WTC11 (cell line): Measurements from ENCODE around the gene SH3BP2. TPM values are rescaled to one million over a fixed set of nuclear protein-coding genes. Genes with fewer than 3 reads are reported as not detected.

Experiments
- ATAC-seq: fragments of 200-7000 bp; cut with Tn5 transposase; 2 replicates; pipeline ENCODE4 v1.10.0; 2021; ENCODE audit warnings: mild to moderate bottlenecking, moderate library complexity
- CTCF ChIA-PET: fragments of 300-600 bp; sonication (Branson Sonifier 250); formaldehyde crosslinking; loops from one replicate; lab custom pipeline; 2021; ENCODE audit warnings: antibody characterized with exemption; lab: Charles Lee
- POLR2A ChIA-PET: fragments of 350-600 bp; sonication (Branson Sonifier 250); formaldehyde crosslinking; loops from one replicate; lab custom pipeline; 2021; ENCODE audit warnings: antibody characterized with exemption; lab: Charles Lee
- DNase-seq: peaks from one replicate; pipeline ENCODE4 v3.0.0; 2021; ENCODE audit warnings: low spot score
- H3K27ac Mint-ChIP-seq: 2 replicates; pipeline ENCODE4 v1.8.0; 2021; ENCODE audit warnings: mixed read lengths
- H3K27me3 Mint-ChIP-seq: 2 replicates; pipeline ENCODE4 v1.8.0; 2021; ENCODE audit warnings: low read depth, mild to moderate bottlenecking, moderate library complexity, mixed read lengths
- H3K36me3 Mint-ChIP-seq: 2 replicates; pipeline ENCODE4 v1.8.0; 2021; ENCODE audit warnings: mixed read lengths
- H3K4me1 Mint-ChIP-seq: 2 replicates; pipeline ENCODE4 v1.8.0; 2022; ENCODE audit warnings: mixed read lengths
- H3K4me3 Mint-ChIP-seq: 2 replicates; pipeline ENCODE4 v1.8.0; 2021; ENCODE audit warnings: mild to moderate bottlenecking, moderate library complexity, mixed read lengths
- H3K9me3 Mint-ChIP-seq: 2 replicates; pipeline ENCODE4 v1.8.0; 2021; ENCODE audit warnings: mixed read lengths
- CREB1 ChIP-seq: sonication (generic); formaldehyde crosslinking; IDR thresholded peaks from 2 replicates; pipeline ENCODE4 v1.8.0; 2023; ENCODE audit warnings: mild to moderate bottlenecking, missing genetic modification reagents
- EMX1 ChIP-seq: fragments of 250-450 bp; sonication (Bioruptor Pico); IDR thresholded peaks from 2 replicates; pipeline ENCODE4 v1.8.0; 2021; ENCODE audit warnings: mild to moderate bottlenecking
- FOXK1 ChIP-seq: sonication (generic); formaldehyde crosslinking; IDR thresholded peaks from 2 replicates; pipeline ENCODE4 v1.8.0; 2022; ENCODE audit warnings: mild to moderate bottlenecking, moderate library complexity, missing genetic modification reagents
- IRF2 ChIP-seq: sonication (generic); formaldehyde crosslinking; IDR thresholded peaks from 2 replicates; pipeline ENCODE4 v1.8.0; 2022; ENCODE audit warnings: low read depth, missing genetic modification reagents, borderline replicate concordance
- MYBL2 ChIP-seq: sonication (generic); formaldehyde crosslinking; IDR thresholded peaks from 2 replicates; pipeline ENCODE4 v1.8.1; 2023; ENCODE audit warnings: mild to moderate bottlenecking, moderate library complexity, missing genetic modification reagents
- NR2C2 ChIP-seq: sonication (generic); formaldehyde crosslinking; IDR thresholded peaks from 2 replicates; pipeline ENCODE4 v1.8.0; 2022; ENCODE audit warnings: mild to moderate bottlenecking, missing genetic modification reagents
- TEAD1 ChIP-seq: sonication (generic); formaldehyde crosslinking; IDR thresholded peaks from 2 replicates; pipeline ENCODE4 v1.8.0; 2022; ENCODE audit warnings: mild to moderate bottlenecking, missing genetic modification reagents
- TP53 ChIP-seq: sonication (generic); formaldehyde crosslinking; IDR thresholded peaks from 2 replicates; pipeline ENCODE4 v1.8.1; 2023; ENCODE audit warnings: mild to moderate bottlenecking, missing genetic modification reagents
- ZNF219 ChIP-seq: sonication (generic); formaldehyde crosslinking; IDR thresholded peaks from 2 replicates; pipeline ENCODE4 v1.8.0; 2023; ENCODE audit warnings: missing genetic modification reagents, mild to moderate bottlenecking, borderline replicate concordance
- ZNF263 ChIP-seq: sonication (generic); formaldehyde crosslinking; IDR thresholded peaks from 2 replicates; pipeline ENCODE4 v1.8.1; 2022; ENCODE audit warnings: low read depth, mild to moderate bottlenecking, moderate library complexity, missing genetic modification reagents
- ZNF416 ChIP-seq: fragments of 250-450 bp; sonication (Bioruptor Pico); IDR thresholded peaks from 2 replicates; pipeline ENCODE4 v1.9.0; 2021; ENCODE audit warnings: mild to moderate bottlenecking, inconsistent platforms
- total RNA-seq: library from RNA; stranded (reverse); gene quantifications from 3 replicates; pipeline ENCODE4 v1.2.3, GENCODE V29; 2021
- TF ChIP-seq, protein P1 (sequence below): sonication (generic); formaldehyde crosslinking; IDR thresholded peaks from 2 replicates; pipeline ENCODE4 v1.8.1; 2022; ENCODE audit warnings: low read depth, missing genetic modification reagents, borderline replicate concordance
- TF ChIP-seq, protein P2 (sequence below): sonication (generic); formaldehyde crosslinking; IDR thresholded peaks from 2 replicates; pipeline ENCODE4 v1.8.0; 2022; ENCODE audit warnings: mild to moderate bottlenecking, missing genetic modification reagents
- TF ChIP-seq, protein P3 (sequence below): sonication (generic); formaldehyde crosslinking; IDR thresholded peaks from 2 replicates; pipeline ENCODE4 v1.8.1; 2022; ENCODE audit warnings: mild to moderate bottlenecking, moderate library complexity, missing genetic modification reagents
- TF ChIP-seq, protein P4 (sequence below): sonication (generic); formaldehyde crosslinking; IDR thresholded peaks from 2 replicates; pipeline ENCODE4 v1.8.1; 2023; ENCODE audit warnings: mild to moderate bottlenecking, moderate library complexity, missing genetic modification reagents
- TF ChIP-seq, protein P5 (sequence below): sonication (generic); formaldehyde crosslinking; IDR thresholded peaks from 2 replicates; pipeline ENCODE4 v1.8.0; 2022; ENCODE audit warnings: missing genetic modification reagents

SH3BP2 gene
- total RNA-seq, 1 experiment from 2014 or later, result 49.1 TPM

DNA sequence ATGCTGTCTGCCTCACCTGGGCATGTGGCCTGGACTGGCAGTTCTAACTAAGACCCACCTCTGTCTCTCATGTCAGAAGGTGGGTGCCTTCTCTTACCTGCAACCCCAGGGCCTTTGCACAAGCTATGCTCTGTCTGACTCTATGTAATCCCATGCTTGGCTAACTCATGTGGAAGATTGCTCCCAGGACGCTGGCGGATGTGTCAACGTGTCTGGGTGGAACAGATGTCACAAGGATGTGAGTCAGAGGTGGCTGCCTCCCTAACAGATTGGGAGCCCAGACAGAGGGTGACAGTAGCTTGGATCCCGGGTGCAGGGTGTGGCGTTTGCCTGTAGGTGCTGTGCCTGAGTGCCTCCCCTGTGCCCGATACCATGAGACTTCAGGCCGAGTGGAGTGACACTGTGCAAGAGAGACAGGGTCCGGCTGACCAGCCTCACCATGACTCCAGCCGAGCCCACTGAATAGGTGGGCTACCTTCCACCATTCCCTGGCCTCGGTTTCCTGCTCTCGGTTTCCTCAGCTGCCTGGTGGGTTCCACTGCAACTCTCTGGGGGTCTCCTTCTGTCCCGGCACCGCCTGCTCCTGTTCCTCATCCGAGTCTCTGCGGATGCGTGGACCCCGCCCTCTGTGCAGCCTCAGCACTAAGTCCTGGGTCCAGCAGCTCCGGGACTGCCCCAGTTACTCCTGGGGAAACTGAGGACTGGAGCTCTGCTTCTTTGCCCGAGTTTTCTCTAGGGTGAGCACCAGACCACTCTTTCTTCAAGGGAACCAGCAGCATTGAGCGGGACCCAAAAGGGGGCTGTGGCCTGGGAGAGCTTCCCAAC lies 11.0 kb downstream of the SH3BP2 start (continued):
- TF ChIP-seq, protein P1, sequence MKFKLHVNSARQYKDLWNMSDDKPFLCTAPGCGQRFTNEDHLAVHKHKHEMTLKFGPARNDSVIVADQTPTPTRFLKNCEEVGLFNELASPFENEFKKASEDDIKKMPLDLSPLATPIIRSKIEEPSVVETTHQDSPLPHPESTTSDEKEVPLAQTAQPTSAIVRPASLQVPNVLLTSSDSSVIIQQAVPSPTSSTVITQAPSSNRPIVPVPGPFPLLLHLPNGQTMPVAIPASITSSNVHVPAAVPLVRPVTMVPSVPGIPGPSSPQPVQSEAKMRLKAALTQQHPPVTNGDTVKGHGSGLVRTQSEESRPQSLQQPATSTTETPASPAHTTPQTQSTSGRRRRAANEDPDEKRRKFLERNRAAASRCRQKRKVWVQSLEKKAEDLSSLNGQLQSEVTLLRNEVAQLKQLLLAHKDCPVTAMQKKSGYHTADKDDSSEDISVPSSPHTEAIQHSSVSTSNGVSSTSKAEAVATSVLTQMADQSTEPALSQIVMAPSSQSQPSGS (CRISPR knock-in tag), result no peak
- no peak for TF ChIP-seq TP53 (CRISPR knock-in tag)

DNA sequence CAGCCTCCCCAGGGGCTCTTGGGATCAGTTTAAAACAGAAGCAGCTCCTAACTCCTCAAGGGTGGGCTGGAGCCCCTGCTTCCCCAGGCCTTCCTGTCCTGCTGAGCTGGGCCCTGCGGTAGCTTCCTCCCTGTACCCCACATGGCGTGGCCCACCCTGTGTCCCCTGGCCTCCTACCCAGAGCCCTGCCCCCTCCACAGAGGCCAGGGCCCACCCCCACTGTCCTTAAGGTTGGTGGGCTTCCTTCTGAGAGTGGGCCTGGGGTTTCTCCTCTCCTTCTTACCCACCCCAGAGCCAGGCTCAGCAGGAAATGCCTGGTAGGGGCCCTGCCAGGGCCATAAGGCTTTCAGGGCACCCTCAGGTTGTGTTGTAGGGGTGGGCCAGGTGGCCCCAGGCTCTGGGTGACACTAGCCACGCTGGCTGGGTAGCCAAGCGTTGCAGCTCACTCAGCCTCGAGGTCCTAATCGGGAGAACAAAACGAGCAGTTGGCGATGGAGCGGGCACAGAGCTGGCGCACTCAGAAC lies 11.6 kb downstream of the SH3BP2 start:
- ChIA-PET POLR2A (no interaction called here), CTCF (interaction anchor here (1.7 kb wide), 1 partner anchor 41 kb away, joined by 5 read pairs; no protein-coding TSS in a partner anchor)
- H3K4me3 Mint-ChIP-seq, result no peak overlapping the region

DNA sequence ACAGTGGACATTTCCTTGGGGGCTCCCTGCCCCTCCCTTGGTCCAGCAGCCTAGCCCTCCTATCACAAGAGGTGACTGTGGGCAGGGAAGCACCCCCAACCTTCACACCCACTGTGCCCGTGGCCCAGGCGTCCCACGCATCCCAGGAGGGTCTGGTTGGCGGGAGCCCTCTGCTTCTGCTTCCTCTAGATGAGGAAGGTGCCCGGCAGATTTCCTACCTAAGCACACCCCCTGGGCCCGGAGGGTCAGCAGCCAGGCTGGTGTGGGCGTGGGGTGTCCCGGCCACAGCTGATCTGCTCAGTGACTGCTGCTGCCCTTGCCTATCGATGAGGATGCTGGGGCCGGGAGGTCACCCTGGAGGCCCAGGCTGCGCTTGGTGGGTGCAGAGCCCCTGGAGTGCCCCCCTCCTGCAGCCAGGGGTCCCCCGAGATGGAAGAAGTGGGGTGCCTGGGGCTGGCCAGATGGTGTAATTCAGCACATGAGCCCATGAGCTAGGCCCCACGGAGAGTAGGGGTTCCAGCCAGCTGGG lies 12.2 kb downstream of the SH3BP2 start:
- no peak for TF ChIP-seq EMX1 (CRISPR knock-in tag)
- no peak for TF ChIP-seq ZNF416
- TF ChIP-seq, protein P2, sequence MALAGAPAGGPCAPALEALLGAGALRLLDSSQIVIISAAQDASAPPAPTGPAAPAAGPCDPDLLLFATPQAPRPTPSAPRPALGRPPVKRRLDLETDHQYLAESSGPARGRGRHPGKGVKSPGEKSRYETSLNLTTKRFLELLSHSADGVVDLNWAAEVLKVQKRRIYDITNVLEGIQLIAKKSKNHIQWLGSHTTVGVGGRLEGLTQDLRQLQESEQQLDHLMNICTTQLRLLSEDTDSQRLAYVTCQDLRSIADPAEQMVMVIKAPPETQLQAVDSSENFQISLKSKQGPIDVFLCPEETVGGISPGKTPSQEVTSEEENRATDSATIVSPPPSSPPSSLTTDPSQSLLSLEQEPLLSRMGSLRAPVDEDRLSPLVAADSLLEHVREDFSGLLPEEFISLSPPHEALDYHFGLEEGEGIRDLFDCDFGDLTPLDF (CRISPR knock-in tag), result no peak
- TF ChIP-seq FOXK1 (CRISPR knock-in tag), result no peak
- TF ChIP-seq, protein P3, sequence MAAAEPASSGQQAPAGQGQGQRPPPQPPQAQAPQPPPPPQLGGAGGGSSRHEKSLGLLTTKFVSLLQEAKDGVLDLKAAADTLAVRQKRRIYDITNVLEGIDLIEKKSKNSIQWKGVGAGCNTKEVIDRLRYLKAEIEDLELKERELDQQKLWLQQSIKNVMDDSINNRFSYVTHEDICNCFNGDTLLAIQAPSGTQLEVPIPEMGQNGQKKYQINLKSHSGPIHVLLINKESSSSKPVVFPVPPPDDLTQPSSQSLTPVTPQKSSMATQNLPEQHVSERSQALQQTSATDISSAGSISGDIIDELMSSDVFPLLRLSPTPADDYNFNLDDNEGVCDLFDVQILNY (CRISPR knock-in tag), result no peak
- TF ChIP-seq, all 79 proteins: peak for 0
- ATAC-seq, result no peak
- Mint-ChIP-seq H3K9me3 (no peaks in the 10 kb centered on the region), H3K4me3 (no peak overlapping the region), H3K36me3 (no peaks in the 10 kb centered on the region), H3K27me3 (no peaks in the 10 kb centered on the region; the same call in 1 of the 2 replicates), H3K4me1 (peaks cover 10% of the 10 kb centered on the region), H3K27ac (no peak overlapping the region; the same call in 1 of the 2 replicates)
- POLR2A ChIA-PET, result no interaction called here
- DNase-seq, result no peak
- CTCF ChIA-PET, result interaction anchor here (1.7 kb wide), 1 partner anchor 41 kb away, joined by 5 read pairs; no protein-coding TSS in a partner anchor

More for the DNA sequence above, 11.6 kb downstream of the SH3BP2 start:
- no peak for ATAC-seq
- H3K4me1 Mint-ChIP-seq, result peaks cover 10% of the 10 kb centered on the region
- H3K36me3 Mint-ChIP-seq, result no peaks in the 10 kb centered on the region
- H3K27me3 Mint-ChIP-seq, result no peaks in the 10 kb centered on the region; the same call in 1 of the 2 replicates
- DNase-seq, result no peak
- TF ChIP-seq ZNF263 (CRISPR knock-in tag), result no peak
- no peak for TF ChIP-seq NR2C2 (CRISPR knock-in tag)
- TF ChIP-seq ZNF219 (CRISPR knock-in tag), result no peak
- no peak for TF ChIP-seq CREB1 (CRISPR knock-in tag)
- TF ChIP-seq IRF2, result no peak
- no peaks in the 10 kb centered on the region for H3K9me3 Mint-ChIP-seq
- H3K27ac Mint-ChIP-seq, result peak overlapping the region; percentile 36; the same call in 1 of the 2 replicates

DNA sequence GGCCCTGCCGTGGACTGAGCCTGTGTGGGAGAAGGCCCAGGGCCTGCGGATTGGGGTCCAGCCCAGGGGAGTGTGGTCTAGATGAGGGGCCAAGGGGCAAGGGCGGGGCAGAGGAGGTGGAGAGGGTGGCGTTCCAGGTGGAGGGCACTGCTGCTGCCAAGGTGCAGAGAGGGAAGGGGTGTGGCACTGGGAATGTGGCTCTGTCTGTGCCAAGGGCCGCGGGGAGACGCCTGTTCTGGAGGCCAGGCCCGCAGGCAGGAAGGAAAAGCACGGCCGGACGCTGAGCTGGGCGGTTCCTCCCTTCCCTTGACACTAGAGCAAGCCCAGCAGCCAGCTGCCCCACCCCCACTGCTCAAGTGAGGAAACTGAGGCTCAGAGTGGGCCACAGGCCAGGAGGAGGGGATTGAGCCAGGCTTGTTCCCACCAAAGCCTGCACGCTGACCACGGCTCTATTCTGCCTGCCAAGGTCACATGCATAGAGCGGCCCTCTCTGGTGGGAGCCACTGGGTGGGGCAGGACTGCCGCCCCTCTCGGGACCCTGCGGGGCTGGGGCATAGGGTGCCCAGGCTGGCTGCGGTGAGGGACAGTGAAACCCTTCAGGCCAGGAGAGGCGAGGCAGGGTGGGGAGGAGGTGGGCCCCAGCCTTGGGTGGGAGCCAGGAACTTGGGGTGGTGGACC lies 13.0 kb downstream of the SH3BP2 start:
- H3K9me3 Mint-ChIP-seq, result no peaks in the 10 kb centered on the region
- H3K27ac Mint-ChIP-seq, result no peak overlapping the region
- no peaks in the 10 kb centered on the region for H3K27me3 Mint-ChIP-seq
- peaks cover 6% of the 10 kb centered on the region for H3K4me1 Mint-ChIP-seq
- POLR2A ChIA-PET, result no interaction called here
- H3K4me3 Mint-ChIP-seq, result no peak overlapping the region
- ATAC-seq, result no peak
- CTCF ChIA-PET, result no interaction called here
- H3K36me3 Mint-ChIP-seq, result no peaks in the 10 kb centered on the region
- DNase-seq, result no peak
- TF ChIP-seq MYBL2 (CRISPR knock-in tag) (no peak), TEAD1 (CRISPR knock-in tag) (no peak)
- TF ChIP-seq, protein P4, sequence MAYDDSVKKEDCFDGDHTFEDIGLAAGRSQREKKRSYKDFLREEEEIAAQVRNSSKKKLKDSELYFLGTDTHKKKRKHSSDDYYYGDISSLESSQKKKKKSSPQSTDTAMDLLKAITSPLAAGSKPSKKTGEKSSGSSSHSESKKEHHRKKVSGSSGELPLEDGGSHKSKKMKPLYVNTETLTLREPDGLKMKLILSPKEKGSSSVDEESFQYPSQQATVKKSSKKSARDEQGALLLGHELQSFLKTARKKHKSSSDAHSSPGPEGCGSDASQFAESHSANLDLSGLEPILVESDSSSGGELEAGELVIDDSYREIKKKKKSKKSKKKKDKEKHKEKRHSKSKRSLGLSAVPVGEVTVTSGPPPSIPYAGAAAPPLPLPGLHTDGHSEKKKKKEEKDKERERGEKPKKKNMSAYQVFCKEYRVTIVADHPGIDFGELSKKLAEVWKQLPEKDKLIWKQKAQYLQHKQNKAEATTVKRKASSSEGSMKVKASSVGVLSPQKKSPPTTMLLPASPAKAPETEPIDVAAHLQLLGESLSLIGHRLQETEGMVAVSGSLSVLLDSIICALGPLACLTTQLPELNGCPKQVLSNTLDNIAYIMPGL (CRISPR knock-in tag), result no peak
- TF ChIP-seq, protein P5, sequence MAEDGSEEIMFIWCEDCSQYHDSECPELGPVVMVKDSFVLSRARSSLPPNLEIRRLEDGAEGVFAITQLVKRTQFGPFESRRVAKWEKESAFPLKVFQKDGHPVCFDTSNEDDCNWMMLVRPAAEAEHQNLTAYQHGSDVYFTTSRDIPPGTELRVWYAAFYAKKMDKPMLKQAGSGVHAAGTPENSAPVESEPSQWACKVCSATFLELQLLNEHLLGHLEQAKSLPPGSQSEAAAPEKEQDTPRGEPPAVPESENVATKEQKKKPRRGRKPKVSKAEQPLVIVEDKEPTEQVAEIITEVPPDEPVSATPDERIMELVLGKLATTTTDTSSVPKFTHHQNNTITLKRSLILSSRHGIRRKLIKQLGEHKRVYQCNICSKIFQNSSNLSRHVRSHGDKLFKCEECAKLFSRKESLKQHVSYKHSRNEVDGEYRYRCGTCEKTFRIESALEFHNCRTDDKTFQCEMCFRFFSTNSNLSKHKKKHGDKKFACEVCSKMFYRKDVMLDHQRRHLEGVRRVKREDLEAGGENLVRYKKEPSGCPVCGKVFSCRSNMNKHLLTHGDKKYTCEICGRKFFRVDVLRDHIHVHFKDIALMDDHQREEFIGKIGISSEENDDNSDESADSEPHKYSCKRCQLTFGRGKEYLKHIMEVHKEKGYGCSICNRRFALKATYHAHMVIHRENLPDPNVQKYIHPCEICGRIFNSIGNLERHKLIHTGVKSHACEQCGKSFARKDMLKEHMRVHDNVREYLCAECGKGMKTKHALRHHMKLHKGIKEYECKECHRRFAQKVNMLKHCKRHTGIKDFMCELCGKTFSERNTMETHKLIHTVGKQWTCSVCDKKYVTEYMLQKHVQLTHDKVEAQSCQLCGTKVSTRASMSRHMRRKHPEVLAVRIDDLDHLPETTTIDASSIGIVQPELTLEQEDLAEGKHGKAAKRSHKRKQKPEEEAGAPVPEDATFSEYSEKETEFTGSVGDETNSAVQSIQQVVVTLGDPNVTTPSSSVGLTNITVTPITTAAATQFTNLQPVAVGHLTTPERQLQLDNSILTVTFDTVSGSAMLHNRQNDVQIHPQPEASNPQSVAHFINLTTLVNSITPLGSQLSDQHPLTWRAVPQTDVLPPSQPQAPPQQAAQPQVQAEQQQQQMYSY (CRISPR knock-in tag), result no peak
- TF ChIP-seq, protein P3 (CRISPR knock-in tag), result no peak
